Retinal pigment epithelial cell (primary cell): ENCODE measurements around the gene LGALS16.
"Not testable (repeated sequence)": the region's sequence is repeated elsewhere in the genome, so short reads cannot be mapped to it uniquely, and the experiment has no call there.

Source experiments
- DNase-seq: peaks from one replicate; pipeline ENCODE4 v3.0.0-alpha.2; 2010; ENCODE audit warnings: low read depth
- H3K4me3 ChIP-seq: 2 replicates; pipeline ENCODE4 v1.5.1; 2011; ENCODE audit warnings: mild to moderate bottlenecking, low read length, control low read depth, moderate library complexity
- TF ChIP-seq, protein P1 (sequence below): conservative IDR thresholded peaks from 2 replicates; pipeline ENCODE4 v1.5.1; 2011; ENCODE audit warnings: low read depth, low read length, control low read depth, inconsistent platforms

The LGALS16 gene

DNA sequence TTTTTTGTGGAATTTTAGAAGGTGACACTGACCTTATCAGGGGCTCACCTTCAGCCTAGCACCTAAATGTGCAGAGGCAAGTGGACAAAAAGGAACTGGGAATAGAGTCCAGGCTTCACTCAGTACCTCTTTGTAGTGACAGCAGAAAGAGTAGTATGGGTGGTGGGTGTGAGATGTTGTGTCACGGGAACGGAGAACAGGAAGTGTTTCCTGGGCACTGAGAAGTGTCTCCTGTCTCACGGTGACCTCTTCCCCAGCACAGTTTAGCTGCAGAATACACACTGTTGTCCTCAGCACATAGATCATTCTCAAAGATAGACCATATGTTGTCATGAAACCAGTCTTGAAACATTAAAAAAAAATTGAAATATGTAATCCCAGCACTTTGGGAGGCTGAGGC is 31.0 kb downstream of the LGALS16 start:
- H3K4me3 ChIP-seq, result no peak overlapping the region
- TF ChIP-seq, protein P1, sequence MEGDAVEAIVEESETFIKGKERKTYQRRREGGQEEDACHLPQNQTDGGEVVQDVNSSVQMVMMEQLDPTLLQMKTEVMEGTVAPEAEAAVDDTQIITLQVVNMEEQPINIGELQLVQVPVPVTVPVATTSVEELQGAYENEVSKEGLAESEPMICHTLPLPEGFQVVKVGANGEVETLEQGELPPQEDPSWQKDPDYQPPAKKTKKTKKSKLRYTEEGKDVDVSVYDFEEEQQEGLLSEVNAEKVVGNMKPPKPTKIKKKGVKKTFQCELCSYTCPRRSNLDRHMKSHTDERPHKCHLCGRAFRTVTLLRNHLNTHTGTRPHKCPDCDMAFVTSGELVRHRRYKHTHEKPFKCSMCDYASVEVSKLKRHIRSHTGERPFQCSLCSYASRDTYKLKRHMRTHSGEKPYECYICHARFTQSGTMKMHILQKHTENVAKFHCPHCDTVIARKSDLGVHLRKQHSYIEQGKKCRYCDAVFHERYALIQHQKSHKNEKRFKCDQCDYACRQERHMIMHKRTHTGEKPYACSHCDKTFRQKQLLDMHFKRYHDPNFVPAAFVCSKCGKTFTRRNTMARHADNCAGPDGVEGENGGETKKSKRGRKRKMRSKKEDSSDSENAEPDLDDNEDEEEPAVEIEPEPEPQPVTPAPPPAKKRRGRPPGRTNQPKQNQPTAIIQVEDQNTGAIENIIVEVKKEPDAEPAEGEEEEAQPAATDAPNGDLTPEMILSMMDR, result no peak
- no peak for DNase-seq

GRCh38 chr19:39688637-39689036 is 32.9 kb downstream of the LGALS16 start:
- not testable (repeated sequence) for DNase-seq, H3K4me3 ChIP-seq

DNA sequence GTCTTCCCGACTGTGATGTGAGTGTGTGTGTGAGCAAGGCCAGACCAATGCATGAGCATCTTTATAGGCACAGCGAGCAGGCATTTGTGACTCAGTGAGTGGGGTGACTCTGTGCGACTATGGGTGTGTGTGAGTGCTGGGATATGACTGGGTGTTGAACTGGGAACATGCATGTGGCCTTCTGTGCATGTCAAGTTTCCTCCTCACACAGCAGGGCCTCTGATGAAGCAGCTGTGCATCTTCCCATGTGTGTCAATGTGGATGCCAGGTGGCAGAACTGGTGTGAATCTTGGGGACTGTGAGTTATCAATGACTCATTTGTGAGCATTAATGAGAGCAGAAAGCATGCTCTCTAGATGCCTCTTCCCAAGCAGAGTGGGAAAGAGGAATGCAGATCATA is 36.5 kb downstream of the LGALS16 start:
- TF ChIP-seq, protein P1, result no peak
- no peak overlapping the region for H3K4me3 ChIP-seq
- DNase-seq, result no peak

DNA sequence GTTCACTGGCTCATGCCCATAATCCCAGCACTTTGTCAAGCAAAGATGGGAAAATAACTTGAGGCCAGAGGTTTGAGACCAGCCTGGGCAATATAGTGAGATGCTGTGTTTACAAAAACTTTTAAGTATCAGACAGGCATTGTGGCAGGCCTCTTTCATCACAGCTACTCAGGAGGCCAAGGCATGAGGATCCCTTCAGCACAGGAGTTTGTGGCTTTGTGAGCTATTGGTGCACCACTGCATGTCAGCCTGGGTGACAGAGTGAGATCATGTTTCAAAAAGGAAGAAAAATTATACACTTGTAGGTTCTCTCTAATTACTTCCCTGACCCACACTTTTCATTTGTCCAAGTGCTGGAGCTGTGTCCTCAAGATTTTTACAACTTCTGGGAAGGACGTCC is 37.1 kb downstream of the LGALS16 start:
- TF ChIP-seq, protein P1, result no peak

GRCh38 chr19:39695759-39696158 is 40.0 kb downstream of the LGALS16 start:
- TF ChIP-seq, protein P1, result no peak

More for the DNA sequence above, 37.1 kb downstream of the LGALS16 start:
- no peak for DNase-seq
- no peak overlapping the region for H3K4me3 ChIP-seq

DNA sequence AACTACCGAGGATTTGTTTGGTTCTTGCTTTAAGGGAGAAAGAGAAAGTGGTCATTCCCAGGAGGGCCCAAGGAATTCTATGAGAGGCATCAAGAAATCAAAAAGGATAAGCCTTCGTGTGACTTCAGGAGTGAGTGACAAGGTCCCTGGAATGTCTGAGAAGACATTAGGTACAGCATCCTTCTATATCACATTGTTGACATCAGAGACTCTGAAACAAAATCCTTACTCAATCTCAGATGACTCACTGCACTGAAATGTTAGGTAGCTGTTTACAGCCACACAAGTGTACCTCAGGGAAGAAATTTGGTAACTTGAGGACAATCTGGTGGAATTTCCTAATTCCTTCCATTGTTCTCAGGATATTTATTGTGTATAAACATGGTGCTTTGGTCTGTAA is 40.7 kb downstream of the LGALS16 start:
- H3K4me3 ChIP-seq, result no peak overlapping the region
- TF ChIP-seq, protein P1, result no peak
- no peak for DNase-seq

More at GRCh38 chr19:39695759-39696158, 40.0 kb downstream of the LGALS16 start:
- no peak overlapping the region for H3K4me3 ChIP-seq
- DNase-seq, result no peak

- DNase-seq, result no peak
- no peak overlapping the region for H3K4me3 ChIP-seq
- TF ChIP-seq, protein P1, result no peak
Measured at GRCh38 chr19:39698535-39698934, 42.8 kb downstream of the LGALS16 start.

DNA sequence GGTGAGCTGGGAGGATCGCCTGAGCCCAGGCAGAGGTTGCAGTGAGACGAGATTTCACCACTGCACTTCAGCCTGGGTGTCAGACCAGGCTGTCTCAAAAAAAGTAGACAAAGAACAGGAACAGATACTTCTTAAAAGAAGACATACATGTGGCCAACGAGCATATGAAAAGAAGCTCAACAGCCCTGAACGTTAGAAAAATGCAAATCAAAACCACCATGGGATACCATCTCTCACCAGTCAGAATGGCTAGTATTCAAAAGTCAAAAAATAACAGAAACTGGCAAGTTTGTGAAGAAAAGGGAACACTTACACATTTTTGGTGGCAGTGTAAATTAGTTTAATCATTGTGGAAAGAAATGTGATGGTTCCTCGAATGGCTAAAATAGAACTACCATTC is 45.6 kb downstream of the LGALS16 start:
- TF ChIP-seq, protein P1, result no peak
- DNase-seq, result no peak
- no peak overlapping the region for H3K4me3 ChIP-seq
